BJ (cell line): ENCODE results near the gene C10orf143. TPM values are rescaled to one million over a fixed set of nuclear protein-coding genes. Genes with fewer than 3 reads are reported as not detected.

ENCODE experiments used
- CTCF ChIA-PET: fragments of 350-600 bp; formaldehyde crosslinking; extraction: SDS; loops from one replicate; lab custom pipeline; 2021; ENCODE audit warnings: antibody characterized with exemption, inconsistent platforms; lab: Yijun Ruan, JAX
- POLR2A ChIA-PET: fragments of 300-600 bp; sonication (Branson Sonifier 250); formaldehyde crosslinking; extraction: SDS; loops from one replicate; lab custom pipeline; 2021; ENCODE audit warnings: antibody characterized with exemption; lab: Charles Lee
- DNase-seq: peaks from one replicate; pipeline ENCODE4 v3.0.0-alpha.2; 2011; ENCODE audit warnings: low read depth
- H3K27me3 ChIP-seq: 2 replicates; pipeline ENCODE4 v1.6.0; 2011; ENCODE audit warnings: low read length; ENCODE audit not compliant: control insufficient read depth, insufficient read depth
- H3K36me3 ChIP-seq: 2 replicates; pipeline ENCODE4 v1.5.1; 2011; ENCODE audit warnings: low read length; ENCODE audit not compliant: control insufficient read depth, insufficient read depth
- H3K4me3 ChIP-seq: 2 replicates; pipeline ENCODE4 v1.5.1; 2011; ENCODE audit warnings: low read depth, mild to moderate bottlenecking, control low read depth, low read length
- CTCF ChIP-seq: IDR thresholded peaks from 2 replicates; pipeline ENCODE4 v1.5.1; 2011; ENCODE audit warnings: low read depth, mild to moderate bottlenecking, control low read depth, inconsistent platforms, low read length, moderate library complexity; ENCODE audit not compliant: insufficient read depth
- polyA minus RNA-seq: library from RNA; depleted of rRNA, polyadenylated mRNA; stranded (reverse); fragments of >200 nt; gene quantifications from 2 replicates; pipeline ENCODE4 v1.2.3, GENCODE V29; 2011; rRNA and poly(A)+ RNA removed
- polyA plus RNA-seq: library from polyadenylated mRNA; depleted of rRNA; stranded (reverse); fragments of >200 nt; gene quantifications from 2 replicates; pipeline ENCODE4 v1.2.3, GENCODE V29; 2011; rRNA removed

Gene C10orf143
- polyA plus RNA-seq, result 2.0 and 2.3 TPM in 2 replicates
- 0.77 and 1.2 TPM in 2 replicates for polyA minus RNA-seq

- peak; percentile 83 for DNase-seq
- Histone ChIP-seq H3K27me3 (no peaks in the 10 kb centered on the region), H3K36me3 (no peaks in the 10 kb centered on the region), H3K4me3 (peak within 1 kb of the TSS; percentile 75)
- POLR2A ChIA-PET, result interaction anchor here (0.6 to 1.3 kb wide), 2 partner anchors 26 to 479 kb away, joined by 4 to 7 read pairs; partner anchors contain the start of gene GLRX3
- CTCF ChIA-PET, result interaction anchor here (0.6 to 4.8 kb wide), 23 partner anchors 9 to 771 kb away, joined by 3 to 32 read pairs (median 3); partner anchors contain the start of gene GLRX3
- no peak for TF ChIP-seq CTCF
These were observed at the start of gene C10orf143 for GRCh38 chr10:130110246-130111112. Gene C10orf143, minus strand, starts transcription at chr10:130110830. Its CDS starts 58 bp downstream, at chr10:130110772.

- Histone ChIP-seq H3K36me3 (peaks cover 3% of the 10 kb centered on the region), H3K27me3 (no peaks in the 10 kb centered on the region), H3K4me3 (no peak overlapping the region)
- ChIA-PET CTCF (interaction anchor here (1.0 to 1.3 kb wide), 3 partner anchors 9 to 30 kb away, joined by 3 read pairs; no protein-coding TSS in a partner anchor), POLR2A (no interaction called here)
- no peak for TF ChIP-seq CTCF
- DNase-seq, result no peak
These were observed 48.7 kb upstream of the C10orf143 start for GRCh38 chr10:130159192-130159794.

GRCh38 chr10:130146042-130146441 is 35.4 kb upstream of the C10orf143 start:
- ChIA-PET CTCF (interaction anchor here (1.3 kb wide), 1 partner anchor 11 kb away, joined by 3 read pairs; no protein-coding TSS in a partner anchor), POLR2A (no interaction called here)
- no peak for DNase-seq
- Histone ChIP-seq H3K36me3 (peaks cover 3% of the 10 kb centered on the region; the same call in 1 of the 2 replicates), H3K27me3 (no peaks in the 10 kb centered on the region), H3K4me3 (no peak overlapping the region)
- TF ChIP-seq CTCF, result no peak

GRCh38 chr10:130141878-130142277 is 31.2 kb upstream of the C10orf143 start:
- POLR2A ChIA-PET, result no interaction called here
- TF ChIP-seq CTCF, result no peak
- CTCF ChIA-PET, result interaction anchor here (1.0 to 1.6 kb wide), 2 partner anchors 15 to 32 kb away, joined by 3 to 7 read pairs; partner anchors contain the start of gene C10orf143
- DNase-seq, result no peak
- peaks cover 3% of the 10 kb centered on the region; the same call in 1 of the 2 replicates for H3K36me3 ChIP-seq
- no peak overlapping the region for H3K4me3 ChIP-seq
- no peaks in the 10 kb centered on the region for H3K27me3 ChIP-seq
